Stimulated activated CD4-positive, alpha-beta T cell treated with anti-CD3 and anti-CD28 coated beads, TNF-alpha, amount 100 ng/mL, for 1 hour (primary cell): ENCODE results near the gene PLCD1.
"Not testable (repeated sequence)": the region's sequence is repeated elsewhere in the genome, so short reads cannot be mapped to it uniquely, and the experiment has no call there.

Source experiments
- DNase-seq, 3 donors: peaks; one replicate each; pipeline ENCODE4 v3.0.0-alpha.2; 2020; ENCODE audit warnings: low read depth in 3 of 3, low spot score in 1 of 3

Gene PLCD1

DNA sequence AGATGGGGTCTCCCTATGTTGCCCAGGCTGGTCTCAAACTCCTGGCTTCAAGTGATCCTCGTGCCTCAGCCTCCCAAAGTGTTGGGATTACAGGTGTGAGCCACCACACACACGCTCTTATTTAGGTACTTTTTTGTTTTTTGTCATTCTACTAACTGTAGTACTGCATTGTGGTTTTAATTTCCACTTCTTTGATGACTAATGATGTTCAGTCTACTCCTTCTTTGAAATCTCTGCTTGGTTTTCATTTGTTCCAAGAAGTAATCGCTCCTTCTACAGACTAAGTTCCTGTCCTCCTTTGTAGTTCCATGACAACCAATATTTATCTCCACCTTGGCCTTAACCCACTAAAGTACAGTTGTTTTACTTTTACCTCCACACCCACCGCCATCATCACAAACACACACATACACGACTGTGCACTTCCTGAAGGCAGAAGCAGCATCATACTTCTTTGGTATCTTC lies 9.0 kb upstream of the PLCD1 start:
- no peak for DNase-seq

DNA sequence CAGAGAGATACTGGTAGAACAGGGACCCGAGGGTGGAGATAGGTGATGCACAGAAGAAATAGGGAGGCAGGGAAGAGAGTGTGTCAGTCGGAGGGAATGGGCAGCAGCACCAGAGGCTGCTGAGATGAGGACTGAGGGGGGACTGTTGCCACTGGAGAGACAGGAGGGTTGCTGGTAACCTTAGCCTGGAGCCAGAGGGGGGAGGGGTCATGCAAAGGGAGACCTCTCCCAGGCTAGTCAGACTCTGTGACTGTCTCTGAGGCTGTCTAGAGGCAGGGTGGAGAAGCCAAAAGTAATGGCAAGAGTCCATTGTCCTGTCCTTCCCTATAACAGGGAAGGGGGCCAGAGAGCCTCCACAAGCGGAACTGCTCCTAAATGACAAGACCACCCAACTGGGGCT lies 7.5 kb upstream of the PLCD1 start:
- no peak for DNase-seq

DNA sequence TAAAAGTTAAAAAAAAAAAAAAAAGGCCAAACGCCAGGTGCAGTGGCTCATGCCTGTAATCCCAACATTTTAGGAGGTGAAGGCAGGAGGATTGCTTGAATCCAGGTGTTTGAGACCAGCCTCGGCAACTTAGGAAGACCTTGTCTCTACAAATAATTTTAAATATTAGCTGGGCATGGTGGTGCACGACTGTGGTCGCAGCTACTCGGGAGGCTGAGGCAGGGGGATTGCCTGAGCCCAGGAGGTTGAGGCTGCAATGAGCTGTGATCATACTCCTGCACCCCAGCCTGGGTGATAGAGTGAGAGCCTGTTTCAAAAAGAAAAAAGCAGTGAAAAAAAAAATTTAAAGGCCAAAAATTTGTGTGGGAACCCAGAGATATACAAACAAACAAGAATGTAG lies 6.8 kb upstream of the PLCD1 start:
- DNase-seq = no peak

DNA sequence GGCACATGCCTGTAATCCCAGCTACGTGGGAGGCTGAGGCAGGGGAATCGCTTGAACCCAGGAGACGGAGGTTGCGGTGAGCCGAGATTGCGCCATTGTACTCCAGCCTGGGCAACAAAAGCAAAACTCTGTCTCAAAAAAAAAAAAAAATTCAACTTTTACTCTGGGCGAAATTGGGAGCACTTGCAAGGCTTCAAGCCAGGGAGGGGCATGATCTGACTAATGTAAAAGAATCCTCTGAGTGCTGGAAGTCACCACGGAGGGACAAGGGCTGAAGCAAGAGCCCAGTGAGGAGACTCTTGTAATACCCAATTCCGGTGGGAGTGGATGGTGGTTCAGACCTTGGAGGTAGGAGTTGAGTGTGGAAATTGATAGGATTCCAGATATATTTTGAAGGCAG lies 4.9 kb upstream of the PLCD1 start:
- not testable (repeated sequence) for DNase-seq

DNA sequence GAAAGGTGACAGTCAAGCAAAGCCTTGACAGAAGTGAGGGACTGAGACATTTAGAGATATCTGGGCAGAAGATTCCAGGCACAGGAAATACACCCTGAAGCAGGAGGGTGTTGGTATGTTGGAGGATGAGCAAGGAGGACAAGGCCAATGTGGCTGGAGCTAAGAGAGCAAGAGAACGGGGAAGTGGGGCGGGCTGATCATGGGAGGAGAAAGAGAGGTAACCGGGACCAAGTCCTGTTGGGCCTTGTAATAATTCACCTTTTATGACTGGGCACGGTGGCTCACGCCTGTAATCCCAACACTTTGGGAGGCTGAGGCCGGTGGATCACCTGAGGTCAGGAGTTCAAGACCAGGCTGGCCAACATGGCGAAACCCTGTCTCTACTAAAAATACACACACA lies 4.1 kb upstream of the PLCD1 start:
- not testable (repeated sequence) for DNase-seq

DNA sequence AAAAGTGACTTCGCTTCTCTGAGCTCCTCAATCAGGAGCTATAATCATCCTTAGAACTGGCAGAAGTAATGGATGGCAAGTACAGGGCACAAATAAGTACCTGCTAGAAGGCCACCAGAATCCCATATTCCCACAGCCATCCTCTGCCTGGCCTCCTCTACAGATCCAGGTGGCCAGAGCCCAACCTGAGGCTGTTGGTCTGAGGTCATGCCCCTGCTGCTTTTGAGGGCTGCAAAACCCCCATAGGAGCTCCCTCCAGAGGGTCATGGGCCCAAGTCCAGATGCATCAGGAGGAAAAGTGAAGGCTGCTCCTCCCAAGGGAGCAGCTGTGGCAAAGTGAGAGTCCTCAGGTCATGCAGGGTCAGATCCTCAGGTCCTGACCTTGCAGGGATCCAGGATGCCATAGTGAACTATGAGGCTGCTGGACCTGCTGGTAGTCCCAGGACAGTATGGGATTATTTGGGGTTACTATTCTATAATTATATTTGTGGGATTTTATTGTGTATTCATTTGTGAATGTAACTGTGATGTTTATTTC lies 3.0 kb upstream of the PLCD1 start:
- DNase-seq = no peak

DNA sequence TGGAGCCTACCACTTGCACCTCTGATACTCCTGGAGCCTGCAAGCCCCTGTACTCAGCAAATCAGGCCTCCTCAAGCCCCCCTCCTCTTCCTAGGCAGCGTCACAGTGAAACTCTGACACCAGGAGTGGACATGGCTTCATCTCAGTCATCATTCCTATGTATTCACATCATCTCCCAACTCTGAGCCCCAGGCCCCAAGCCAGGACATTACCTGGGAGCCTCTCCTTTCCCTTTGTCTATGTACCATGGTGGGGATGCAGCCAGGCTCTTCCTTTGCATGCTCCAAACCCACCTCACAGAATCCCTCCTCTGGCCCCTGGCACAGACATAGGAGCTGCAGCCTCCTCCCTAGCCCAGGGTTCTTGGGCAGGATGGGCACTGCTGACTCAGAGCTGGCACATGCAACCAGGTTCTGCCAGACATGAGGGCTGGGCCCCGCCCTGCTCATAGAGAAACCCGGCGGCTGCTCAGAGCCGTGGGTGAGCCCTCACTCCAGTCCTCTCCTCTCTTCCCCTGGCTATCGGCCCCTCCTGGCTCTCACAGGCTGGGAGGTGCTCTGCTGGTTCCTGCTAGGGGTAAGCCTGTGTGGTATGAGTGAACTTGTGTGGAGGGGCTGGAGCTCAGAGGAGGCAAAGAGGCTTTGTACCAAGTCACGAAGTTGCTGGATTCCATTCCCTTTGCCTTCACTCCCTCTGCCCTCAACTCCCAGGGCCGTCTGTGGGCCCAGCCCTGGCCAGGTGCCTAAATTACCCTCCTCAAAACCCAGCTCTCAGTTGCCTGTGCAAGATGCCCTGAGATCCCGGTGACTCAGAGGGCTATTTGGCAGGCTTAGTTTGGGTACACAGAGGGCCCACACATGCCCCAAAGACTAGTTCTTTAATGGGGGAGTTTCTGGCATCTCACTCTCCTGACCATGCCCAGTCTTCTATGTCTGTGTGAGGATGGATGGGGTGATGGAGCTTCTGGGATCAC lies 1.9 kb upstream of the PLCD1 start:
- DNase-seq = no peak

DNA sequence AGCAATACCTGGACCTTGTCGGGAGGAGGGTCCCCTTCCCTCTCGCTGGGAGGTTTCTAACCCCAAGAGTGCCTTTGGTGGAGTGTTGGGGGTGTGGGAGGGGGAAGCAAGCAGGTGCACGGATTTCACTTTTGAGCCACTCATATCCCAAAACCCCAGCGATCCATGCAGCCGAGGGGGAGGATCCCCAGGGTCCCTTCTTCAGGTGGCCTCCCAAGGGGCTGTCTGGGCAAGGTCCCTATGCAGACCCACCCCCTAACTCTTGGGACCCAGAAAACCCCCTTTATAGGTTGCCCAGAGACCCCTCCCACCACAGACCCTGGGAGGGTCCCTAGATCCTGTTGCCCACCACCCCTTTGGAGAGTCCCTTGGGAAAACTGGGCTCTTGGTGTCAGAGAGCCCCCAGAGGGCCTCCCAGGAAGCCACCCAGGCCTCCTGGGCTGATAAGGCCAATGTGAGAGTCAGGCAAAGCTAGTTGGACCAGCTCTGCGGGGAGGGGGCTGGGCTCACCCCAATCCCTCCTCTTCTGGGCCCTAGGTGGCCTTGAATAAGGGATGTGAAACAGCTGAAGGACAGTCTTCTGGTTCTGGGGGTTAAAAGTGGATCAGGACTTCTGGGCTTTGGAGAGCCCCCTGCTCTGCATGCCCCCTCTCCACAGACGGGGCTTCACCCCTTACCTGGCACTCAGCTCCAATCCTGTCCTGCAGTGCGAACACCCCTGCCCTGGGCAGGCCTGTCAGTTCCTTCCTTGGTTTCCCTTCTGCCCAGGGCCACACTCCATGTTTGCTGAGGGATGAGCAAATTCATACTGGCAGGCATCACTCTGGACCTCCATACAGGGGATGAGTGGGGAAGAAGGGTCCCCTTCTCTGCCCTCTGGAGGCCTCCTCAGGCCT lies 932 bp upstream of the PLCD1 start:
- DNase-seq = no peak

DNA sequence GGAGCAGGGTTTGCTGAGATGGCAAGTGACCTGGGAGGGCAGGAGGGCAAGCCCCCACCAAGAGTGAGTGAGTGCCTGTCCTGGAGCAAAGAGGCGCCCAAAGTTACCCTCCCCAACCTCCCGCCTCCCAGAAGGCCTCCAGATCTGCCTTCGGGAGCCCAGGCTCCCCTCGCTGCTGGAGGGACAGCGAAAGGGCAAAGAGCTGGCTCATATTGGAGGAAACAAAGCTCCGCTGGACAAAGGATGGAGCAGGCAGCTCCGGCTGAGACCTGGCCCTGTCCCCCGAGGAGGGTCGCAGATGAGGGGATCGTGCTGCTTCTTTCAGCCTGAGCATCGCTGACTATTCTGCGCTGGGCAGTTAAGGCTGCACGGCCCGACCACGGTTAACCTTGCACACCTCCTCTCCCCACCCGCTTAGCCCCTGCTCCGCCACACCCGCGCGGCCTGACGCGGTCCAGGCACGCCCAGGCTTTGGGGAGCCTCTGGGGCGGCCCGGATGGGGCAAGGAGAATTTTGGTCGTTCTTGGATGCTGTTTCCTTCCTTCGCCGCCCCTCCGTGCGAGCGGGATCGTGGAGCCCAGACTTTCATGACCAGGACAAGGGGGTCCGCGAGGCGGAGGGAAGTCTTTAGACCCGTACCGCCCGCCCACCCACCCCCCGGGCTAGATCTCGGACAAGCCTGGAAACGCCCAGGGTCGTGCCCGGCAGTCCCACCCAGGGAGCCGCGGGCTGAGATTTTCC lies 651 bp downstream of the PLCD1 start:
- DNase-seq = no peak

DNA sequence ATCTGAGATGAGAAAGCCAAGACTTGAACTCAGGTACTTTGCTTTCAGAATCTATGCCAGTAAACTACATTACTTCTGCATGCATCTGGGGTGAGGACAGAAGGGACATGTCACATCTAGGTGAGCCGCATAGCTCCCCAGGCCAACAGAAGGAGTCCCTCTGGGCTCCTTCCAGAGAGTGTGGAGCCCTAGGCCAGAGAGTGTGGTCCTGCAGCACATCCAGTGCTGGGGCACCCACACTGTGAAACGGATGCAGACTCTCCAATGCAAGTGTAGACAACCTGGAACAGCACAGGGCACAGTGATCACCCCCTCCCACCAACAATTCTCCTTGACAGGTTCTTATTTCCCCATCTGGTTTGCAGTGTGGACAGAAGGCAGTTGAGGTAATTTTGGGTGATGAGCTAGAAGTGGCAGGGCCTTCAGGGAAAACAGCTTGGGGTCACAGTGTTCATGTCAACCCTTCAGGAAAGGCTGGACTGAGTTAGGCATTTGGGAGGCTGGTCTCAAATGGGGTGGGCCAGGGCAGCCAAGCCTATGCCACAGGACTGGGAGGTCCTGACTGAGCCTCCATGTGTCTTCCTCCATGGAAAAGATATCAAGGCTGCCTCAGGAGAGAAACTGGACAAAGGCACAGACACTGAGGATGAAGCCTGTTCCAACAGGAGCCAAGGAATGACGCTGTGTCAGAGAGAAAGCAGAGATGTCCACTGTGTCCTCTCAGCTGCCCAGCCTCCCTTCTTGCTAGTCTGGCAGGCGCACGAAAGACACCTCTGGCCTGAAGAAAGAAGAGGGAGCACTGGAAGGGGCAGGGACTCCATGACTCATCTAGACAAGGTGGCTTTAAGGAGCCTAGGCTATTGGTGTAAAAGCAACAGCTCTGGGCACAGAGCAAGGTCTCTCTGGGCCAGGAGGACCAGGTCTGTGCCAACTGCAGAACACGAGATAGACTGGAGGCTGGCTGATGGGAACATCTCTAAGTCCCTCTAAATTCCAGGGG lies 1.7 kb downstream of the PLCD1 start:
- no peak for DNase-seq

DNA sequence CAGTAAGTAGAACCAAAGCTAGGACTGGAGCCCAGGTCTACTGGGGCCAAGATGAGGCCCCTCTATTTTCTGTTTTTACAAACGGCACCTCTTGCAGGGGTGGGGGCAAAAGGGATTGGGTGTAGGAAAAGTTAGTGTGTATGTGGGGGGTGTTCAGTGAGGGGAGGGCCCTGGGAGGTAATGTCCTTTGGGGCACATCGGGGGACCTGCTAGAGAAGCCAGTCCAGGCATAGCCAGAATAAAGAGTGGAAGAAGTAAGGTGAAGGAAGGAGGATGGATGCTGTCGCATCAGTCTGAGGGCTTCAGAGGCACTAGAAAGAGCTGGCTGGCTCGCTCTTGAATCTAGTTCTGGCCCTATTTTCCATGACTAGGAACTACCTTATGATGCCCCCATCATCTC lies 2.6 kb downstream of the PLCD1 start:
- no peak for DNase-seq

DNA sequence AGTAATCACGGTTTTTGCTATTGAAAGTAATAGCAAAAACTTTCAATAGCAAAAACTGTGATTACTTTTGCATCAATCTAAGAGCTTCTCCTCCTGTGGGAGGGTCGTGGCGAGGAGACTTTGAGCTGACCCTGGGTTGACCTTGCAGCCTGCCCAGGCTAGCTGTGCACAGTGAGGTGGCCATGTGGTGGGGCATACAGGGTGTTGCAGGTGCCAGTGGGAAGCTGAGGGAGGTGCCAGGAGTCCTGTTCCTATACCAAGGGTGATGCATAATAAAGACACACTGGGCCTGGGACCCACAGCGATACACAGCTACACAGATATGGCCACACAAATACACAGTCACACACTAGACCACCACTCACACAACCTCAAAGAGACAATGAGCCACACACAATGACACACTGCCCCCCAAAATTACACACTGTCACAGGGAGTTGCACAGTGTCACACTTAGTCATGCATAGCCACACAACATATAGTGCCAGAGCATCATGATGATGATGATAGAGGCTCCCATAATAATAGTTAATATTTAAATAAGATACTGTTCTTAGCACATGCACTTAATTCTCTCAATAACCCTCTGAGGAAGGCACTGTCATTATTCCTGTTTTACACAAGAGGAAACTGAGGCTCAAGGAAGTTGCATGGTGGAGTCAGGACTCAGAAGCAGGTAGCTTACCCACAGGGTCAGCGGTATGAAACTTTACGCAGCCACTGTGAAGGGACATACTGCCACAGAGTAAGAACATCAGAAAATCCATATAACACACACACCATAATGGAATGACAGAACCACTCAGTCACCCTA lies 6.3 kb downstream of the PLCD1 start:
- no peak for DNase-seq

DNA sequence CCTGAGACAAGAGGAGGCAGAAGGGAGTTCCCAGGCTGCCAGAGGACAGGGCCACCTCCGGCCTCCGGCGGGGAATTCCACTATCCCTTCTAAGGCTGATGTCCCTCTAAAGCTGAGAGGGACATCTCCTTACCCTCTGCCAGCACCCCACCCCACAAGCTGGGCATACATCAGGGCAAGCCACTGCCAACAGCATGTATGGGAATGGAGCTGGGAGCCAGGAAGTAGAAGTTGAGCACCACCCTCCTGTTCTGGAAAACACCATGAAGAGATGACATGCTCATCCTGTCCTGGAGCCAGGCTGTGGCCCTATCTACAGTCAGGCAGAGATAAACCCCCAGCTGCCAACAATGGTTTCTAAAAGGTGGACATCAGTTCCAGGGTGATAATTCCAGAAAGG lies 7.1 kb downstream of the PLCD1 start:
- DNase-seq = no peak

DNA sequence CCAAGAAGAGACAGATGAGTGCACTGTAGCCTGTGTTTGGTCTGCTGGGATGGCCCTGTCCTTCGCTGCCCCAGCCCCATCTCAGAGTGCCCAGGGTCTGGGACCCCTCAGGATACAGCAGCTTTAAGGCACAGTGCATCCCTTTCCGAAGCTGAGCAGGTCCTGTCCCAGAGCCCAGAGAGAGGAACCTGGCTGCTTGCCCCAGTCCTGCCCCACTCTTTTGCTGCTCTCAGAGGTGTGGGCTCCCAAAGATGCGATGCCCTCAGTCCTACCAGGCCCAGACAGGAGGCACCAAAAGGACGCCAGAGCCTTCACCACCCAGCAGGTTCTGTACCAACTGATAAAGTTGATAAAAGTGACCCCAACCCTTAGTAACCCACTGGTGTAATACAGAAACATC lies 8.2 kb downstream of the PLCD1 start:
- DNase-seq = no peak

DNA sequence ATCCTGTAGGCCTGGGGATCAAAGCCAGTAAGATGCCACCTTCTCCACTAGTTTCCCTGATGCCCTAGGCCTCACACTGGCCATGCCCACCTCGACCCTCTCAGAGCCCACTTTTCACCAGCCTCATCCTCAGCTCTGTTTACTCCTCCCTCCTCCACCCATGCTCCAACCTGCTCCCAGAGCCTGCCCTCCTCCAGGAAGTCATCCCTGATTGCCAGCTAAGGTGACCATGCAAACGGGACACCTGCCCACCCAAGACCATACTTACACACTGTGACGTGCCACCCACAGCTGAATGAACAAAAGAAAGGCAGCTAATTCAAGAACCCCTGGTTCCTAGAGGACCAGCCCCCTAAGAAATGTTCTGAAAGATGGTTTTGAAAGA lies 9.1 kb downstream of the PLCD1 start:
- no peak for DNase-seq

DNA sequence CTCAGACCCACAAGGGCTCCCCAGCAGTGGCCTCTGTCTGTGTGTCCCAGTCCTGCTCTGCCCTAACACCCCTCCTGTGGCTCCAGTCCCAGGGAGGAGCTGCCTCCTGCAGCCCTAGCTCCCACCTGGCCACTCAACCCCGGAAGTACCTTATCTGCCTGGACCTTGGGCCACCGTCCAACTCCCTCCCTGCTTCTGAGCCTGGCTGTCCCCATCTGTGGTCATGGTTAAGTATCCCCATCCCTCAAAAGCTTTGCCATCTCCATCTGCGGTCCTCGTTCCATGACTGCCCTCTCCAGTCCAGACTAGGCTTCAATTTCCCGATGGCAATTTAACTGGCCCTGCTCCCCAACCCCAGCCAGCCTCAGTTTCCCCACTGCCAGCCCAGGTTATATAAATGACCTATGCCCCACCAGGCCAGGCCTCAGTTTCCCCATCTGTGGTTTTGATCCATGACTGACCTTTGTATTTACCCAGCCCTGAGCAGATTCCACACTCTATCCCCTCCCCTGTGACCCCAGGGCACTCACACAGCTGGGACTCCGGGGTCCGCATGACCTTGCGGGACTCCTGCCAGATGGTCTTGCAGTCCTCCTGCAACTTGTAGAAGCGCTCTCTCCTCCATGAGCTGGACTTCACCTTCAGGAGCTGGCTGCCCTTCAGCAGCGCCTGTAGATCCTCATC lies 9.6 kb downstream of the PLCD1 start:
- no peak for DNase-seq

DNA sequence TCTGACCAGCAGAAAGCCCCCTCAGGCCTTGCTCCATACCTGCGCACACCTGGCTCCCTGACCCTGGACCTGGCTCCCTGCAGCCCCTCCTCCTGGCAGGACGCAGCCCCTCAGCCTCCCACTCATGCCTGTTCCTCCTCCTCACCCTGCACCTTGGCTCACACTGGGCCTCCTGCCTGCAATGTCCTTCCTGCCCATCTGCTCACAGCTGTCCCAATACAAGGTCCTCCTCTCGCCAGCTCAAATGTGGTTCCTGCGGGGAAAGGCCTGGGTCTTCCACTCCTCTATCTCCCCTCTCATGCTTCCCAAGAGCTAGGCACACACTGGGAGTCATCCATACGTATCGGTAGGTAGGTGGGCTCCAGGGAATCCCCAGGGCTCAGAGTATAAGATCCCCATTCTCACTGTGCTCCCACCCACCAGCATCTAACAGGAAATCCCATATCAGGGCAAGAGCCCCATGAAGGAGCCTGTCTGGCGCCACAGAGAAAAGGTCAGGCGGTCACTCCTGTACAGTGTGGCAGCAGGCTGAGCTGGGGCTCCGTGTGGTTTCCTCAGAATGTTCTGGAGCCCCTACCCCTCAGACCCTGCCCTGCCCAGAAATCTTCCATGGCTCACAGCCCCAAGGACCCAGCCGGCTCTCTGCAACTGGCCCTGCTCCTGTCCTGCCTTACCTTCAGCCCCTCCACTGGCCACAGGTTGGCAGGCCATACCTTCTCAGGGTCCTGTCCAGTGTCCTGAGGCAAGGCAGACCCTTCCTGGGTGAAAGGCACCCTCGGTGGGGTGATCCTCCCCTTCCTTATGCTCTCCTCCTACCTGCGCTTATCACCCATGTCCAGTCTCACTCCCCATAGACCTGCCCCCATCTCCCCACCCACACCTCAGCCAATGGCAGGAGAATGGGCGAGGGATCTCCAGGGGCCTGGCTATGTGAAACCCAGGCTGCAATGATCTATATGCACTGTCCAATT lies 10.9 kb downstream of the PLCD1 start:
- no peak for DNase-seq
